Colonic mucosa (tissue), 4 donors: ENCODE measurements around the gene S100B. TPM values are rescaled to one million over a fixed set of nuclear protein-coding genes. Genes with fewer than 3 reads are reported as not detected.
"Not testable (repeated sequence)": the region's sequence is repeated elsewhere in the genome, so short reads cannot be mapped to it uniquely, and the experiment has no call there.

Experiments
- DNase-seq: peaks from one replicate; pipeline ENCODE4 v3.0.0-alpha.2; 2020
- H3K27ac ChIP-seq: fragments of 200-600 bp; one replicate; pipeline ENCODE4 v1.8.0; 2021
- H3K27me3 ChIP-seq: fragments of 200-600 bp; one replicate; pipeline ENCODE4 v1.8.0; 2021
- H3K36me3 ChIP-seq: fragments of 200-600 bp; one replicate; pipeline ENCODE4 v1.8.0; 2021
- H3K4me1 ChIP-seq: fragments of 200-600 bp; one replicate; pipeline ENCODE4 v1.8.0; 2021; ENCODE audit warnings: mild to moderate bottlenecking
- H3K4me3 ChIP-seq: fragments of 200-600 bp; one replicate; pipeline ENCODE4 v1.8.0; 2021
- H3K9ac ChIP-seq, 2 donors: one replicate each; pipeline ENCODE4 v1.7.0; 2013; ENCODE audit warnings: control low read depth in 2 of 2, low read depth in 2 of 2, low read length in 2 of 2
- H3K9me3 ChIP-seq: fragments of 200-600 bp; one replicate; pipeline ENCODE4 v1.8.0; 2021
- CTCF ChIP-seq: fragments of 200-600 bp; IDR thresholded peaks from one replicate; pipeline ENCODE4 v1.8.0; 2022; ENCODE audit warnings: antibody characterized with exemption, mild to moderate bottlenecking
- intact Hi-C: fragments of 100-400 bp; cut with DNase I; formaldehyde crosslinking; loops from one replicate; pipeline ENCODE4 v1.14.1; 2022
- total RNA-seq, 2 donors: library from RNA; stranded (reverse); fragmentation: NEBNext Ultra II Directional in 1 of 2; extraction: Animal tissue kit (Norgen Biotek cat#: 25700) in 1 of 2; gene quantifications; one replicate each; pipeline ENCODE4 v1.2.1, GENCODE V29; 2021
- donor health status: healthy.
- donor health status: DM: no; HTN: no; CAD: no.
- donor health status: DM: no; HTN: no; CAD: no.

S100B gene
- total RNA-seq, 2 donors from 2014 or later = 3.3 to 8.2 TPM

- H3K27me3 ChIP-seq = no peaks in the 10 kb centered on the region
- DNase-seq = peak; percentile 27
- intact Hi-C loops = no loop called here
- H3K9me3 ChIP-seq = no peaks in the 10 kb centered on the region
- H3K4me3 ChIP-seq = peak overlapping the region; percentile 60
- TF ChIP-seq CTCF = no peak
- H3K36me3 ChIP-seq = no peaks in the 10 kb centered on the region
- no peaks in the 10 kb centered on the region for H3K4me1 ChIP-seq
- peak overlapping the region; percentile 97 for H3K27ac ChIP-seq
- H3K9ac ChIP-seq = peak overlapping the region in 1 of 2 donors; percentile 87
These were observed 29.5 kb upstream of the S100B start for GRCh38 chr21:46634427-46634826.

GRCh38 chr21:46633566-46633965 is 28.7 kb upstream of the S100B start:
- Histone ChIP-seq H3K36me3 (no peaks in the 10 kb centered on the region), H3K9ac (no peak overlapping the region), H3K27ac (no peak overlapping the region), H3K4me3 (no peak overlapping the region), H3K27me3 (no peaks in the 10 kb centered on the region), H3K9me3 (no peaks in the 10 kb centered on the region), H3K4me1 (no peaks in the 10 kb centered on the region)
- DNase-seq = no peak
- no peak for TF ChIP-seq CTCF
- intact Hi-C loops = no loop called here

GRCh38 chr21:46630915-46631314 is 26.0 kb upstream of the S100B start:
- H3K27me3 ChIP-seq, H3K4me3 ChIP-seq, intact Hi-C loops, H3K36me3 ChIP-seq, H3K4me1 ChIP-seq, H3K9me3 ChIP-seq, DNase-seq, H3K27ac ChIP-seq, H3K9ac ChIP-seq: not testable (repeated sequence)

- no peak overlapping the region for H3K4me3 ChIP-seq
- intact Hi-C loops = no loop called here
- no peaks in the 10 kb centered on the region for H3K4me1 ChIP-seq
- no peaks in the 10 kb centered on the region for H3K36me3 ChIP-seq
- no peak overlapping the region for H3K27ac ChIP-seq
- H3K9me3 ChIP-seq = peaks cover 4% of the 10 kb centered on the region
- no peak overlapping the region for H3K9ac ChIP-seq
- no peak for TF ChIP-seq CTCF
- no peak for DNase-seq
- H3K27me3 ChIP-seq = no peaks in the 10 kb centered on the region
These were observed 24.0 kb upstream of the S100B start for GRCh38 chr21:46628868-46629267.

- Histone ChIP-seq H3K27me3 (no peaks in the 10 kb centered on the region), H3K36me3 (no peaks in the 10 kb centered on the region), H3K4me3 (no peak overlapping the region), H3K9me3 (peaks cover 4% of the 10 kb centered on the region), H3K27ac (no peak overlapping the region), H3K4me1 (no peaks in the 10 kb centered on the region), H3K9ac (no peak overlapping the region)
- intact Hi-C loops = no loop called here
- no peak for DNase-seq
- TF ChIP-seq CTCF = no peak
These were observed 22.8 kb upstream of the S100B start for GRCh38 chr21:46627726-46628125.

DNA sequence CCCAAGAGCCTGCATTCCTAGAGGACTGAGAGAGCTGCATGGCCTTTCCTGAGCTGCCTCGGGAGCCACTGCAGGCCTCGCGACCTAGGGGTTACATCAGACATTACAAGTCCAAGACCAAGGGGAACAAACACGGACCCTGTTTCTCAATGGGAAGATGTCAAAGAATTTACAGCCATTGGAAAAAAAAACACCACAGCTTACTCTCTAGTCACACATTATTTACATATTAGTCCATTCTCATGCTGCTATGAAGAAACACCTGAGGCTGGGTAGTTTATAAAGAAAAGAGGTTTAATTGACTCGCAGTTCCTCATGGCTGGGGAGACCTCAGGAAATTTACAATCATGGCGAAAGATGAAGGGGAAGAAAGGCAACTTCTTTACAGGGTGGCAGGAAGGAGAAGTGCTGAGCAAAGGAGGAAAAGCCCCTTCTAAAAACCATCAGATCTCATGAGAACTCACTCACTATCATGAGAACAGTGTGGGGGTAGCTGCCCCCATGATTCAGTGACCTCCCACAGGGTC is 22.2 kb upstream of the S100B start:
- DNase-seq = no peak
- no peak overlapping the region for H3K27ac ChIP-seq
- no peak overlapping the region for H3K4me3 ChIP-seq
- no peak overlapping the region for H3K9ac ChIP-seq
- H3K4me1 ChIP-seq = no peaks in the 10 kb centered on the region
- peaks cover 4% of the 10 kb centered on the region for H3K9me3 ChIP-seq
- H3K36me3 ChIP-seq = no peaks in the 10 kb centered on the region
- no peak for TF ChIP-seq CTCF
- H3K27me3 ChIP-seq = no peaks in the 10 kb centered on the region
- intact Hi-C loops = no loop called here
